Neutrophil (primary cell): ENCODE measurements around the gene IL1RN.

Source experiments
- H3K27ac ChIP-seq: fragments of 200-600 bp; sonication (generic); 2 replicates; pipeline ENCODE4 v1.5.1; 2016; ENCODE audit warnings: mild to moderate bottlenecking, moderate library complexity
- H3K27me3 ChIP-seq: fragments of 200-600 bp; sonication (generic); 2 replicates; pipeline ENCODE4 v1.6.0; 2016; ENCODE audit warnings: mild to moderate bottlenecking
- H3K36me3 ChIP-seq: fragments of 200-600 bp; sonication (generic); 2 replicates; pipeline ENCODE4 v1.5.1; 2017
- H3K4me1 ChIP-seq, 2 experiments: fragments of 200-600 bp in 1 of 2; sonication (generic) in 1 of 2; 1 replicate in 1 of 2; 2 replicates in 1 of 2; pipeline versions ENCODE4 v1.5.1 to v1.6.1; 2013 to 2016; ENCODE audit warnings: low read depth in 1 of 2, low read length in 1 of 2, mild to moderate bottlenecking in 1 of 2, moderate library complexity in 1 of 2; ENCODE audit not compliant: control insufficient read depth in 1 of 2, insufficient read depth in 1 of 2
- H3K4me3 ChIP-seq, 2 experiments: fragments of 200-600 bp in 1 of 2; sonication (generic) in 1 of 2; 1 replicate in 1 of 2; 2 replicates in 1 of 2; pipeline ENCODE4 v1.5.1; 2013 to 2016; ENCODE audit warnings: low read depth in 1 of 2, low read length in 1 of 2, mild to moderate bottlenecking in 1 of 2, moderate library complexity in 1 of 2
- H3K9me3 ChIP-seq: fragments of 200-600 bp; sonication (generic); 2 replicates; pipeline ENCODE4 v1.5.1; 2016
- TF ChIP-seq, protein P1 (sequence below): fragments of 200-600 bp; sonication (generic); IDR thresholded peaks from 2 replicates; pipeline ENCODE4 v1.5.1; 2016; ENCODE audit warnings: antibody characterized with exemption

The IL1RN gene

DNA sequence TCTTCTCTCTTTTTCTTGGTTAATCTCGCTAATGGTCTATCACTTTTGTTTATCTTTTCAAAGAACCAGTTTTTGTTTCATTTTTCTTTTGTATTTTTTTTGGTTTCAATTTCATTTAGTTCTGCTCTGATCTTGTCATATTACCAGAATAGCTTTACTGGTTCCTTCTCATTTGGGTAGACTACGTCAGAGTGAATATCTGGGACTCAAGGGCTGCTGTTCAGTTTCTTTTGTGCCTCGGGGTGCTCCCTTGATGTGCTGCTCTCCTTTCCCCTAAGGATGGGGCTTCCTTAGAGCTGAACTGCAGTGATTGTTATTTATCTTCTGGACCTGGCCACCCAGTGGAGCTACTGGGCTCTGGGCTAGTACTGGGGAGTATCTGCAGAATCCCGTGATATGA is 29.4 kb upstream of the IL1RN start:
- H3K9me3 ChIP-seq = no peaks in the 10 kb centered on the region
- no peak overlapping the region for H3K4me3 ChIP-seq
- TF ChIP-seq, protein P1, sequence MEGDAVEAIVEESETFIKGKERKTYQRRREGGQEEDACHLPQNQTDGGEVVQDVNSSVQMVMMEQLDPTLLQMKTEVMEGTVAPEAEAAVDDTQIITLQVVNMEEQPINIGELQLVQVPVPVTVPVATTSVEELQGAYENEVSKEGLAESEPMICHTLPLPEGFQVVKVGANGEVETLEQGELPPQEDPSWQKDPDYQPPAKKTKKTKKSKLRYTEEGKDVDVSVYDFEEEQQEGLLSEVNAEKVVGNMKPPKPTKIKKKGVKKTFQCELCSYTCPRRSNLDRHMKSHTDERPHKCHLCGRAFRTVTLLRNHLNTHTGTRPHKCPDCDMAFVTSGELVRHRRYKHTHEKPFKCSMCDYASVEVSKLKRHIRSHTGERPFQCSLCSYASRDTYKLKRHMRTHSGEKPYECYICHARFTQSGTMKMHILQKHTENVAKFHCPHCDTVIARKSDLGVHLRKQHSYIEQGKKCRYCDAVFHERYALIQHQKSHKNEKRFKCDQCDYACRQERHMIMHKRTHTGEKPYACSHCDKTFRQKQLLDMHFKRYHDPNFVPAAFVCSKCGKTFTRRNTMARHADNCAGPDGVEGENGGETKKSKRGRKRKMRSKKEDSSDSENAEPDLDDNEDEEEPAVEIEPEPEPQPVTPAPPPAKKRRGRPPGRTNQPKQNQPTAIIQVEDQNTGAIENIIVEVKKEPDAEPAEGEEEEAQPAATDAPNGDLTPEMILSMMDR = no peak
- H3K27ac ChIP-seq = no peak overlapping the region
- H3K36me3 ChIP-seq = no peaks in the 10 kb centered on the region
- H3K27me3 ChIP-seq = no peaks in the 10 kb centered on the region
- H3K4me1 ChIP-seq = no peaks in the 10 kb centered on the region

DNA sequence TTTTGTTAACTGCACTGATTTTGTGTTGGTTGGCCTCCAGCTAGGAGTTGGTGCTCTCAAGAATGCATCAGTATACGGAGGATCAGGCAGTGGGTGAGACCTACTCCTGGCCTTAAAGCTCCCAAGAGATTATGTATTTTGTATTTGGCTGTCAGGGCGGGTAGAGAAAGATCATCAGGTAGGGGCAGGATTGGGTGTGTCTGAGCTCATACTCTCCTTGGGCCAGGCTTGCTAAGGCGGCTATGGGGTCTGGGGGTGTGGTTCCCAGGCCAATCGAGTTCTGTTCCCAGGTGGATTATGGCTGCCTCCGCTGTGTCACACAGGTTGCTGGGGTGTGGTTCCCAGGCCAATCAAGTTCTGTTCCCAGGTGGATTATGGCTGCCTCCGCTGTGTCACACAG is 28.9 kb upstream of the IL1RN start:
- H3K4me1 ChIP-seq = no peaks in the 10 kb centered on the region
- H3K9me3 ChIP-seq = no peaks in the 10 kb centered on the region
- no peaks in the 10 kb centered on the region for H3K27me3 ChIP-seq
- no peaks in the 10 kb centered on the region for H3K36me3 ChIP-seq
- no peak overlapping the region for H3K4me3 ChIP-seq
- H3K27ac ChIP-seq = no peak overlapping the region
- TF ChIP-seq, protein P1 = no peak

DNA sequence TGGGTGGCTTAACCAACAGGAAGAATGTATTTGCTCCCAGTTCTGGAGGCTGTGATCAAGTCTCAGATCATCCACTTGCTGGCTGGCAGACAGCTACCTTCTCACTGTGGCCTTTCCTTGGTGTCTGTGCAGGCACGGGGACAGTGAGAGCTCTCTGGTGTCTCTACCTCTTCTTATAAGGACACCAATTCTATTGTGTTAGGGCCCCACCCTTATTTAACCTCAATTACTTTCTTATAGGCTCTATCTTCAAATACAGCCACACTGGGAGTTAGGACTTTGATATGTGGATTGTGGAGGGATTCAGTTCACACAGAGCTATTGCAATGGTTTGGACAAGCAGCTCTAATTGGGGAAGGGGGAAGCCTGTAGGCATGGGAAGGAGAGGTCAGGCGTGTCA is 25.3 kb upstream of the IL1RN start:
- Histone ChIP-seq H3K9me3 (no peaks in the 10 kb centered on the region), H3K27me3 (no peaks in the 10 kb centered on the region), H3K4me3 (no peak overlapping the region), H3K36me3 (no peaks in the 10 kb centered on the region), H3K27ac (no peak overlapping the region), H3K4me1 (no peaks in the 10 kb centered on the region)
- TF ChIP-seq, protein P1 = no peak

DNA sequence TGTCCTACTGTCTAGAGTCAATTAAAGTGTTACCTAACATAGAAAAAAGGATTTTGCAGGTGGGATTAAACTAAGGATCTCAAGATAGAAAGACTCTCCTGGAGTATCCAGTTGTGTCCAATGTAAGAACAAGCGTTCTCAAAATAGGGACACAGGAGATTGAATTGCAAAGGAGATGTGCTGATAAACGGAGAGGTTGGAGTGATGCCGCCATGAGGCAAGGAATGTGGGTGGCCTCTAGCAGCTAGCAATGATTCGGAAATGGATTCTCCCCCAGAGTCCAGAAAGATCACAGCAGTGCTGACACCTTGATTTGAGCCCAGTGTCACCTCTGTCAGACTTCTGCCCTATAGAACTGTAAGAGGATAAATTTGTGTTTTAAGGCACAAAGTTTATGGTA is 24.1 kb upstream of the IL1RN start:
- no peak overlapping the region for H3K4me3 ChIP-seq
- H3K27ac ChIP-seq = no peak overlapping the region
- H3K9me3 ChIP-seq = no peaks in the 10 kb centered on the region
- H3K4me1 ChIP-seq = no peaks in the 10 kb centered on the region
- no peaks in the 10 kb centered on the region for H3K36me3 ChIP-seq
- TF ChIP-seq, protein P1 = no peak
- no peaks in the 10 kb centered on the region for H3K27me3 ChIP-seq

DNA sequence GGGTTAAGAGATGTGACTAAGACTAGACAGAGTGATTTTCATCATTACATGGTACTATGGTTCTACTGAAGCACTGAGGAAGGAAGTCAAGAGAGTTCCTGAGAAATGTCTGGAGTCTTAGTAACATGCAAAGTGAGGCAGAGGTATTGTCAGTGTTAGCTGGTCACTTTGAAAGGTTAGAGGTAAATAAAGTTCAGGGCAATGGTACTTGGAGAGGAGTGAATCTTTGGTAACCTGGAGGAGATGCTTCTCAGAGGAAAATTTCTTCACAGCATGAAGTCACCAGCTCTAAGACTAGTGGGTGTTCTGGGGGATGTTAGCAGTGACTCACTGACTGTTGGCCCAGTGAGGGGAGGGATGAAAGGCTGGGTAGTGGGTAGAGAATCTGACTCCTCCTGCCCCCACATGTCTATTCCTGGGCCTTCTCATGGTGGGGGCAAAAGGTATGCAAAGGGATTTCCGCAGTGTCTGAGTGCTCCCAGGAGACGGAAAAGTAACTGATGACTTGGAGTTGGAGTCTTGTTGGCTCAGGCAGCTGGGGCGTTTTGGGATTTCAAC is 23.3 kb upstream of the IL1RN start:
- Histone ChIP-seq H3K27me3 (no peaks in the 10 kb centered on the region), H3K36me3 (no peaks in the 10 kb centered on the region), H3K27ac (no peak overlapping the region), H3K4me1 (no peaks in the 10 kb centered on the region), H3K9me3 (no peaks in the 10 kb centered on the region), H3K4me3 (no peak overlapping the region)
- TF ChIP-seq, protein P1 = no peak
